Left lung (tissue), 10 donors: ENCODE measurements around the gene OSBP2. TPM values are rescaled to one million over a fixed set of nuclear protein-coding genes. Genes with fewer than 3 reads are reported as not detected.

Experiments
- ATAC-seq: fragments of 200-7000 bp; cut with Tn5 transposase; one replicate; pipeline ENCODE4 v1.9.1; 2020; ENCODE audit warnings: moderate library complexity
- DNase-seq, 4 donors: peaks; one replicate each; pipeline ENCODE4 v3.0.0-alpha.2; 2013 to 2020
- H3K27ac ChIP-seq, 2 donors: fragments of 200-600 bp; sonication (generic) in 1 of 2; one replicate each; pipeline versions ENCODE4 v1.5.0 to v1.8.0; 2020 to 2021
- H3K27me3 ChIP-seq, 2 donors: fragments of 200-600 bp; sonication (generic) in 1 of 2; one replicate each; pipeline versions ENCODE4 v1.5.0 to v1.8.0; 2020 to 2021
- H3K36me3 ChIP-seq, 2 donors: fragments of 200-600 bp; sonication (generic) in 1 of 2; one replicate each; pipeline versions ENCODE4 v1.5.0 to v1.8.0; 2020 to 2021
- H3K4me1 ChIP-seq, 2 donors: fragments of 200-600 bp; one replicate each; pipeline ENCODE4 v1.8.0; 2021
- H3K4me3 ChIP-seq, 2 donors: fragments of 200-600 bp; sonication (generic) in 1 of 2; one replicate each; pipeline versions ENCODE4 v1.5.0 to v1.8.0; 2020 to 2021; ENCODE audit warnings: mild to moderate bottlenecking in 1 of 2
- H3K9me3 ChIP-seq, 2 donors: fragments of 200-600 bp; sonication (generic) in 1 of 2; one replicate each; pipeline versions ENCODE4 v1.5.0 to v1.8.0; 2020 to 2021
- intact Hi-C, 2 donors: fragments of 100-400 bp; cut with DNase I; formaldehyde crosslinking; loops; one replicate each; pipeline versions ENCODE4 v1.11.2 to v1.14.2; 2022
- polyA plus RNA-seq, 6 donors: library from polyadenylated mRNA; unstranded; fragments of 120-200 nt; gene quantifications; one replicate each; pipeline ENCODE4 v1.2.1, GENCODE V29; 2013; ENCODE audit not compliant: insufficient read length in 6 of 6
- total RNA-seq, 2 donors: library from RNA; stranded (reverse); fragmentation: NEBNext Ultra II Directional; extraction: Animal tissue kit (Norgen Biotek cat#: 25700); gene quantifications; one replicate each; pipeline ENCODE4 v1.2.1, GENCODE V29; 2021
- TF ChIP-seq, protein P1 (sequence below), 2 donors: fragments of 200-600 bp; sonication (generic) in 1 of 2; IDR thresholded peaks; one replicate each; pipeline versions ENCODE4 v1.5.0 to v1.8.0; 2021; ENCODE audit warnings: antibody characterized with exemption in 2 of 2
- donor health status: DM: no; HTN: yes; CAD: no.
- donor health status: DM: no; HTN: no; CAD: no.

Gene OSBP2
- total and polyA plus RNA-seq, 8 donors, result 4.0 to 21.0 (median 15.8) TPM

DNA sequence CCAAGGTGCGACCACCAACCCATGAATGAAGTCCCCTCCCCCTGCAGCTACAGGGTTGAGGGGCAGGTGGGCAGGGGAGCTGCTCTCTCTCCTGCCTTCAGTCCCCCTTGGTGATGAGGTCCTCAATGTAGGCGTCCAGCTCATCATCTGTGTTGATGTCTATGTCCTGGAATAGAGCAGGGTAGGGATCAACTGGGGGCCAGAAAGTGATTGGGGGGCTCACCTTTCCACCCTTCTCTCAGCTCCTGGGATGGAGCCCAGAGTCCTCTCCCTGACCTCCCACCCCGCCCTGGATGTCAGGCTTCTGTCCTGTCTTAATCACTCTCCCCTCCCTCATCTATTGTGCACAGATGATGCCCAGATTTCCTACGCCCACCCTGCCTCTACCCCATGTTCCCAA is 232.0 kb downstream of the OSBP2 start:
- TF ChIP-seq, protein P1, sequence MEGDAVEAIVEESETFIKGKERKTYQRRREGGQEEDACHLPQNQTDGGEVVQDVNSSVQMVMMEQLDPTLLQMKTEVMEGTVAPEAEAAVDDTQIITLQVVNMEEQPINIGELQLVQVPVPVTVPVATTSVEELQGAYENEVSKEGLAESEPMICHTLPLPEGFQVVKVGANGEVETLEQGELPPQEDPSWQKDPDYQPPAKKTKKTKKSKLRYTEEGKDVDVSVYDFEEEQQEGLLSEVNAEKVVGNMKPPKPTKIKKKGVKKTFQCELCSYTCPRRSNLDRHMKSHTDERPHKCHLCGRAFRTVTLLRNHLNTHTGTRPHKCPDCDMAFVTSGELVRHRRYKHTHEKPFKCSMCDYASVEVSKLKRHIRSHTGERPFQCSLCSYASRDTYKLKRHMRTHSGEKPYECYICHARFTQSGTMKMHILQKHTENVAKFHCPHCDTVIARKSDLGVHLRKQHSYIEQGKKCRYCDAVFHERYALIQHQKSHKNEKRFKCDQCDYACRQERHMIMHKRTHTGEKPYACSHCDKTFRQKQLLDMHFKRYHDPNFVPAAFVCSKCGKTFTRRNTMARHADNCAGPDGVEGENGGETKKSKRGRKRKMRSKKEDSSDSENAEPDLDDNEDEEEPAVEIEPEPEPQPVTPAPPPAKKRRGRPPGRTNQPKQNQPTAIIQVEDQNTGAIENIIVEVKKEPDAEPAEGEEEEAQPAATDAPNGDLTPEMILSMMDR (IDR thresholded peaks at IDR 0.05), result no peak
- Histone ChIP-seq H3K4me3 (no peak overlapping the region), H3K4me1 (peaks cover 0 to under 1% of the 10 kb centered on the region in 2 donors), H3K27ac (no peak overlapping the region), H3K27me3 (no peaks in the 10 kb centered on the region), H3K9me3 (no peaks in the 10 kb centered on the region), H3K36me3 (peaks cover 0 to 77% of the 10 kb centered on the region in 2 donors)
- ATAC-seq (no peak), DNase-seq (no peak)
- intact Hi-C loops, result loop anchor here in 1 of 2 donors (10.0 kb wide), 1 partner anchor 292 kb away; the partner anchor contains the start of gene SLC35E4

DNA sequence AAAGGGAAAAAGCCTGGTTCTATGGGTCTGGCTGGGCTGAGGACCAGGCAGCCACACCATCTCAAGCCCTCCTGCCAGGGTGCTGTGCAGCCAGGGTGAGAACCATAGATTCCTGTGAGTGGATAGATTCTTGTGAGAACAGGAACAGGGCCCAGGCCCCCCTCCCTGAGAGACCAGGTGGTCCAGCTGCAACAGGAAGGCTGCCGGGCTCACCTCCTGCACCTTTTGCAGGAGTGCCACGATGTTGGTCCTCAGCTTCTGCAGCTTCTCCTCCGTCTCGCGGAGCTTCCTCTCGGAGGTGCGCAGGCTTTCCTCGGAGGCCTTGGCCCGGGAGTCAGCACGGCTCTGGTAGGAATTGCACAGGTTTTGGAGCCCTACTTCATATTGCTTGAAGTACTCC is 233.1 kb downstream of the OSBP2 start:
- no peaks in the 10 kb centered on the region for H3K4me1 ChIP-seq
- H3K27me3 ChIP-seq, result no peaks in the 10 kb centered on the region
- TF ChIP-seq, protein P1 (IDR thresholded peaks at IDR 0.05), result no peak
- no peaks in the 10 kb centered on the region for H3K9me3 ChIP-seq
- H3K36me3 ChIP-seq, result peaks cover 0 to 88% of the 10 kb centered on the region in 2 donors
- no peak overlapping the region for H3K4me3 ChIP-seq
- no peak for DNase-seq
- intact Hi-C loops, result loop anchor here in 1 of 2 donors (10.0 kb wide), 1 partner anchor 293 kb away; the partner anchor contains the start of gene SLC35E4
- no peak overlapping the region for H3K27ac ChIP-seq
- no peak for ATAC-seq

DNA sequence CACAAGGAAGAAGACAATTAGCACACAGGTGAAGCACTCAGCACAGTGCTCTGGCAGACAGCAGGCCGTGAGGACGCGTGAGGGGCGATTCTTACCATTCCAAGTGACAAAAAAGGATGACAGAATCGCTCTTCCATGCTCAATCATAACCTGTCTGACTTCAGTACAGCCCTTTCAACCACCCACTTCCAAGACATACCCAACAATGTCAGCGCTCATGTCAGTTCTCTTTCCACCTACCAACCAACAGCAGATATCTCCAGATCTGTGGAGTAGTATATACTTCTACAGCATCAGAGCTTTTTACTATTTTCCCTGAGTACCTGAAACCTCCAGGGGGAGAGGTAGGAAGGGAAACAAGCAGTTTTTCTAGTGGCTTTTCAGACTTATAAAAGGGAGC is 233.7 kb downstream of the OSBP2 start:
- H3K36me3 ChIP-seq, result peaks cover 0 to 94% of the 10 kb centered on the region in 2 donors
- TF ChIP-seq, protein P1 (IDR thresholded peaks at IDR 0.05), result no peak
- no peaks in the 10 kb centered on the region for H3K4me1 ChIP-seq
- ATAC-seq (no peak), DNase-seq (no peak)
- no peak overlapping the region for H3K27ac ChIP-seq
- no peaks in the 10 kb centered on the region for H3K9me3 ChIP-seq
- intact Hi-C loops, result loop anchor here in 1 of 2 donors (10.0 kb wide), 1 partner anchor 294 kb away; the partner anchor contains the start of gene SLC35E4
- no peaks in the 10 kb centered on the region for H3K27me3 ChIP-seq
- no peak overlapping the region for H3K4me3 ChIP-seq

DNA sequence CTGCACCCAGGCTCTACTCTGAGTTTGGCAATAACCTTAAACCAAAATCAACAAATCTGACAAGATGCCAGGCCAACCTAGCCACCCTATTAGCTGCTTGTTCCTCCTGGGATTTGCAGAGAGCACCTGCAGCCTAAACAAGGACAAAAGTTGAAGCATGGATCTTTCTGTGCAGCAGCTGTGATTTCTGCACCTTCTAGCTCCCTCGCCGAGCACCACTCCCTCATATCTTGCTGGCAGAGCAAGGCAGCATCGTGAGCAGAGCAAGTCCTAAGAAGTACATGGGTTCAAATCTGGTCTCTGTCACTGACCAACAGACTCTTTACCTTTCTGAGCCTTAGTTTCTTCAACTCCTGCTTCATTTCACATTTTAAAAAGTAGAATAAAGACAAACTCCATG is 235.6 kb downstream of the OSBP2 start:
- no peak for DNase-seq
- TF ChIP-seq, protein P1 (IDR thresholded peaks at IDR 0.05), result no peak
- no peaks in the 10 kb centered on the region for H3K27me3 ChIP-seq
- no peak overlapping the region for H3K4me3 ChIP-seq
- H3K9me3 ChIP-seq, result no peaks in the 10 kb centered on the region
- ATAC-seq, result no peak
- intact Hi-C loops, result no loop called here
- no peak overlapping the region for H3K27ac ChIP-seq
- peaks cover 0 to 98% of the 10 kb centered on the region in 2 donors for H3K36me3 ChIP-seq
- H3K4me1 ChIP-seq, result no peaks in the 10 kb centered on the region

DNA sequence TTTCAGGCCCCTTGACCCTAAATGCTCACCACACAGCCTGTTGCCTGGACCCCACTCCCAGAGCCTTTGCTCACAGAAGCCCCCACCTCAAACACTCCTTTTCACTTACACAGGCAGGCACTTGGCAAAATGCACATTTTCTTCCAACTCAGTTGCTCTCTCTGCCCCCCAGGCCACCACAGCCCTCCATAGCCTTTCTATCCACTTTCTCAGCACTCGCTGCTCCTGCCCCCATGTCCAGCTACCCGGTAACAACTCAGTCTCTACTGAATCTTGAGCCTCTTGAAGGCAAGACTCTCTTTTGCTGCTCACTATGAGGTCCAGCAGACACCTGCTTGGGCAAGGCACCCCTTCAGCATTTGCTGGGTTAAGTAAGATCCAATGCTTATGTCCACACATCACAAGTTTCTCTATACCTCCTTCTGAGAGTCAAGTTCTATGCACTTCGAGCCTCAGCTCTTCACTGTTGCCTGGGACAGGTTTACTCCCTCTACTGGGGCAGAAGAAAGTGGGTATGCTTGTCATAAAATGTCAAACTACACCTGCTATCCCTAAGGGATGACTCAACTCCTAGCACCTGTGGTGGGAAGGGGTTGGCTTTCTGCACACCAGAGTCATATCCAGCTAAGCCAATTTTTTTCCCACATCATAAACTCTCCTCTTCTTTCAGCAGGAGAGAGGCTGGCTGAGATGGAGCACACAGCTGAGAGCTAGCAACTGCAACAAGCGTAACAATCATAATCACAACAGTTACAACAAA is 237.0 kb downstream of the OSBP2 start:
- no peak for DNase-seq
- TF ChIP-seq, protein P1 (IDR thresholded peaks at IDR 0.05), result no peak
- Histone ChIP-seq H3K4me3 (no peak overlapping the region), H3K9me3 (no peaks in the 10 kb centered on the region), H3K27me3 (no peaks in the 10 kb centered on the region), H3K4me1 (no peaks in the 10 kb centered on the region), H3K36me3 (peaks cover 0 to 98% of the 10 kb centered on the region in 2 donors), H3K27ac (no peak overlapping the region)
- no peak for ATAC-seq
- intact Hi-C loops, result no loop called here
